ENCODE results near the gene MYO3B. TPM values are rescaled to one million over a fixed set of nuclear protein-coding genes. Genes with fewer than 3 reads are reported as not detected.

The MYO3B gene
- polyA plus RNA-seq, 1 of the 3 experiments (the other 2 are of a cell fraction), result not detected

GRCh38 chr2:170554278-170554955 is 376.5 kb downstream of the MYO3B start:
- Histone ChIP-seq H3K36me3 (replicated peaks in 1 of 2; ENCODE audit: control insufficient read depth in 1 of 2, insufficient read depth in 2 of 2, low read length in 1 of 2) (no peaks in the 10 kb centered on the region), H3K9me3 (no peaks in the 10 kb centered on the region), H3F3A (replicated peaks; ENCODE audit: insufficient read depth) (peaks cover 4% of the 10 kb centered on the region), H3K27ac (ENCODE audit: low read depth in 2 of 2, low read length in 1 of 2) (no peak overlapping the region), H3K9me2 (no peaks in the 10 kb centered on the region), H3K79me2 (ENCODE audit: insufficient read depth) (no peaks in the 10 kb centered on the region), H3K4me2 (0 out of 2 replicates have a peak overlapping the region, but pooled peaks have one; percentile 11), H3K4me3 (ENCODE audit: low read depth in 2 of 2, low read length in 1 of 2) (no peak overlapping the region), H2AFZ (ENCODE audit: low read depth) (no peak overlapping the region), H3K27me3 (ENCODE audit: insufficient read depth) (no peaks in the 10 kb centered on the region), H3K9ac (no peak overlapping the region), H4K20me1 (ENCODE audit: insufficient read depth) (no peaks in the 10 kb centered on the region), H3K4me1 (ENCODE audit: control insufficient read depth in 1 of 2, insufficient read depth in 2 of 2, low read depth in 1 of 2, low read length in 1 of 2) (no peaks in the 10 kb centered on the region)
- ChIA-PET CTCF (no interaction called here), POLR2A (no interaction called here)
- WGBS (ENCODE audit: low lambda C conversion rate), result 27% methylated on average over 7 of the region's 7 CpGs
- DNase-seq, result no peak
- TF ChIP-seq USF2 (IDR thresholded peaks at IDR 0.05; ENCODE audit: borderline replicate concordance, low read depth, low read length) (no peak), RCOR1 (IDR thresholded peaks at IDR 0.05; ENCODE audit: low read length) (no peak), CHD2 (IDR thresholded peaks at IDR 0.05; ENCODE audit: low read length, partially characterized antibody) (no peak), MXI1 (IDR thresholded peaks at IDR 0.05; ENCODE audit: low read depth, low read length) (no peak), RAD21 (IDR thresholded peaks at IDR 0.05; ENCODE audit: low read length) (no peak), ZBTB33 (IDR thresholded peaks at IDR 0.05; ENCODE audit: borderline replicate concordance, low read depth) (no peak), PBX3 (IDR thresholded peaks at IDR 0.05) (0 out of 2 replicates have a peak, but pooled peaks have one; percentile 9), RXRA (IDR thresholded peaks at IDR 0.05; ENCODE audit: borderline replicate concordance, low read depth) (peak; percentile 39; the same call in 1 of the 2 replicates), MEF2A (IDR thresholded peaks at IDR 0.05; ENCODE audit: borderline replicate concordance, low read depth) (peak; percentile 51; the same call in 1 of the 2 replicates), GABPA (IDR thresholded peaks at IDR 0.05; ENCODE audit: low read depth) (no peak), RFX5 (IDR thresholded peaks at IDR 0.05; ENCODE audit: low read length) (no peak), NRF1 (IDR thresholded peaks at IDR 0.05; ENCODE audit: low read depth, low read length) (no peak), EZH2phosphoT487 (IDR thresholded peaks at IDR 0.05; ENCODE audit: borderline replicate concordance, low read depth) (no peak), TAF1 (IDR thresholded peaks at IDR 0.05; ENCODE audit: borderline replicate concordance, low read depth, low read length) (no peak), NFIC (IDR thresholded peaks at IDR 0.05; ENCODE audit: borderline replicate concordance) (peak; percentile 81), ELF1 (IDR thresholded peaks at IDR 0.05) (no peak), POLR2AphosphoS5 (IDR thresholded peaks at IDR 0.05; ENCODE audit: low read depth, low read length) (no peak), YY1 (IDR thresholded peaks at IDR 0.05; ENCODE audit: low read depth) (no peak), TEAD4 (IDR thresholded peaks at IDR 0.05; ENCODE audit: borderline replicate concordance, insufficient read depth) (no peak), TCF12 (IDR thresholded peaks at IDR 0.05) (peak; percentile 85), EP300 (IDR thresholded peaks at IDR 0.05; ENCODE audit: borderline replicate concordance in 1 of 2, low read depth in 1 of 2, low read length in 1 of 2) (no peak), SMC3 (IDR thresholded peaks at IDR 0.05; ENCODE audit: low read depth, low read length) (no peak), FOXJ3 (CRISPR knock-in tag; IDR thresholded peaks at IDR 0.05) (no peak), FOXM1 (IDR thresholded peaks at IDR 0.05; ENCODE audit: low read depth) (no peak), FOSL2 (IDR thresholded peaks at IDR 0.05; ENCODE audit: borderline replicate concordance, low read depth) (no peak), SIN3A (IDR thresholded peaks at IDR 0.05; ENCODE audit: borderline replicate concordance, low read depth, low read length) (no peak)
- TF ChIP-seq, protein P1, sequence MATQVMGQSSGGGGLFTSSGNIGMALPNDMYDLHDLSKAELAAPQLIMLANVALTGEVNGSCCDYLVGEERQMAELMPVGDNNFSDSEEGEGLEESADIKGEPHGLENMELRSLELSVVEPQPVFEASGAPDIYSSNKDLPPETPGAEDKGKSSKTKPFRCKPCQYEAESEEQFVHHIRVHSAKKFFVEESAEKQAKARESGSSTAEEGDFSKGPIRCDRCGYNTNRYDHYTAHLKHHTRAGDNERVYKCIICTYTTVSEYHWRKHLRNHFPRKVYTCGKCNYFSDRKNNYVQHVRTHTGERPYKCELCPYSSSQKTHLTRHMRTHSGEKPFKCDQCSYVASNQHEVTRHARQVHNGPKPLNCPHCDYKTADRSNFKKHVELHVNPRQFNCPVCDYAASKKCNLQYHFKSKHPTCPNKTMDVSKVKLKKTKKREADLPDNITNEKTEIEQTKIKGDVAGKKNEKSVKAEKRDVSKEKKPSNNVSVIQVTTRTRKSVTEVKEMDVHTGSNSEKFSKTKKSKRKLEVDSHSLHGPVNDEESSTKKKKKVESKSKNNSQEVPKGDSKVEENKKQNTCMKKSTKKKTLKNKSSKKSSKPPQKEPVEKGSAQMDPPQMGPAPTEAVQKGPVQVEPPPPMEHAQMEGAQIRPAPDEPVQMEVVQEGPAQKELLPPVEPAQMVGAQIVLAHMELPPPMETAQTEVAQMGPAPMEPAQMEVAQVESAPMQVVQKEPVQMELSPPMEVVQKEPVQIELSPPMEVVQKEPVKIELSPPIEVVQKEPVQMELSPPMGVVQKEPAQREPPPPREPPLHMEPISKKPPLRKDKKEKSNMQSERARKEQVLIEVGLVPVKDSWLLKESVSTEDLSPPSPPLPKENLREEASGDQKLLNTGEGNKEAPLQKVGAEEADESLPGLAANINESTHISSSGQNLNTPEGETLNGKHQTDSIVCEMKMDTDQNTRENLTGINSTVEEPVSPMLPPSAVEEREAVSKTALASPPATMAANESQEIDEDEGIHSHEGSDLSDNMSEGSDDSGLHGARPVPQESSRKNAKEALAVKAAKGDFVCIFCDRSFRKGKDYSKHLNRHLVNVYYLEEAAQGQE (IDR thresholded peaks at IDR 0.05; ENCODE audit: low read depth, low read length), result no peak
- TF ChIP-seq, protein P2, sequence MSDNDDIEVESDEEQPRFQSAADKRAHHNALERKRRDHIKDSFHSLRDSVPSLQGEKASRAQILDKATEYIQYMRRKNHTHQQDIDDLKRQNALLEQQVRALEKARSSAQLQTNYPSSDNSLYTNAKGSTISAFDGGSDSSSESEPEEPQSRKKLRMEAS (IDR thresholded peaks at IDR 0.05; ENCODE audit: low read depth), result no peak

All from SK-N-SH (cell line).